Fibroblast of mammary gland (primary cell): ENCODE measurements around the gene DPH2.

Experiments
- DNase-seq: peaks from one replicate; pipeline ENCODE4 v3.0.0-alpha.2; 2010; ENCODE audit warnings: low read depth
- H3K4me3 ChIP-seq: 2 replicates; pipeline ENCODE4 v1.5.1; 2011; ENCODE audit warnings: low read depth, mild to moderate bottlenecking, low read length, moderate library complexity; ENCODE audit not compliant: control insufficient read depth
- TF ChIP-seq, protein P1 (sequence below): conservative IDR thresholded peaks from 2 replicates; pipeline ENCODE4 v1.5.1; 2011; ENCODE audit warnings: low read depth, low read length, inconsistent platforms; ENCODE audit not compliant: control insufficient read depth, insufficient read depth

Gene DPH2

DNA sequence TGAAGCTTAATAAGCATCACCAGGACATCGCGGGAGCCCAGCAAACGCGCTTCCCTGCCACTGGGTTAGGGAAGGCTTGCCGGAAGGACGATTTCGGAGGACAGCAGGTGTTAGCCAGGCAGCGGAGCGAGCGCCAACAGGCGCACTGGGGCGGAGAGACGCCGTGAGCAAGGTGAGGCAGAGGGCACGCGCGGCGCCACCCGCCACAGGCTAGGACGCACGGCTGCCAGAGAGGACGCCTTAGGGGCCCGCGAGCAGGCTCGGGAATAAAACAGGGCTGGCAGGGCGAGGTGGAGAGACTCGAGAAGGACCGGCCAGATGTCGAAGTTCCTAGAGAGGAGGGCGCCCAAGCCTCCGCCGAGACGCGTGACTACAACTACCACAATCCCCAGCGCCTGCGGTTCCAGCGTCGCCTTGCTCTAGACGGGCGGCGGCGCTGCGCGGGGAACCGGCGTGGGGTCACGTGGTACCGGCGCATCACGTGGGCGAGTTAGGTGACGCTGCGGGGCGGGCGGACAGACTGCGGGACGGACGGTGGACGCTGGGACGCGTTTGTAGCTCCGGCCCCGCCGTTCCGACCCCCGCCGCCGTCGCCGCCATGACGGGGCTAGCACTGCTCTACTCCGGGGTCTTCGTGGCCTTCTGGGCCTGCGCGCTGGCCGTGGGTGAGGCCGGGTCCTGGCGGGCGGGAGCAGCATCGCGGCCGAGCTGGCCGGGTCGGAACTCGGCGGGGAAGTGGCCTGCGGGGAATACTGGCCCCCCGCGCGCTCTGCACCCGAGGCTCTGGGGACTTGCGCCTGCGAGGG, 4.8 kb downstream of the DPH2 start, which contains the start of gene ATP6V0B:
Gene ATP6V0B (plus strand): TSS at position 518 of the 806 bp plus-strand sequence. CDS start 81 bp downstream, at position 599.
- DNase-seq: peak; percentile 90
- H3K4me3 ChIP-seq: peak within 1 kb of the TSS; percentile 85
- TF ChIP-seq, protein P1, sequence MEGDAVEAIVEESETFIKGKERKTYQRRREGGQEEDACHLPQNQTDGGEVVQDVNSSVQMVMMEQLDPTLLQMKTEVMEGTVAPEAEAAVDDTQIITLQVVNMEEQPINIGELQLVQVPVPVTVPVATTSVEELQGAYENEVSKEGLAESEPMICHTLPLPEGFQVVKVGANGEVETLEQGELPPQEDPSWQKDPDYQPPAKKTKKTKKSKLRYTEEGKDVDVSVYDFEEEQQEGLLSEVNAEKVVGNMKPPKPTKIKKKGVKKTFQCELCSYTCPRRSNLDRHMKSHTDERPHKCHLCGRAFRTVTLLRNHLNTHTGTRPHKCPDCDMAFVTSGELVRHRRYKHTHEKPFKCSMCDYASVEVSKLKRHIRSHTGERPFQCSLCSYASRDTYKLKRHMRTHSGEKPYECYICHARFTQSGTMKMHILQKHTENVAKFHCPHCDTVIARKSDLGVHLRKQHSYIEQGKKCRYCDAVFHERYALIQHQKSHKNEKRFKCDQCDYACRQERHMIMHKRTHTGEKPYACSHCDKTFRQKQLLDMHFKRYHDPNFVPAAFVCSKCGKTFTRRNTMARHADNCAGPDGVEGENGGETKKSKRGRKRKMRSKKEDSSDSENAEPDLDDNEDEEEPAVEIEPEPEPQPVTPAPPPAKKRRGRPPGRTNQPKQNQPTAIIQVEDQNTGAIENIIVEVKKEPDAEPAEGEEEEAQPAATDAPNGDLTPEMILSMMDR: no peak

DNA sequence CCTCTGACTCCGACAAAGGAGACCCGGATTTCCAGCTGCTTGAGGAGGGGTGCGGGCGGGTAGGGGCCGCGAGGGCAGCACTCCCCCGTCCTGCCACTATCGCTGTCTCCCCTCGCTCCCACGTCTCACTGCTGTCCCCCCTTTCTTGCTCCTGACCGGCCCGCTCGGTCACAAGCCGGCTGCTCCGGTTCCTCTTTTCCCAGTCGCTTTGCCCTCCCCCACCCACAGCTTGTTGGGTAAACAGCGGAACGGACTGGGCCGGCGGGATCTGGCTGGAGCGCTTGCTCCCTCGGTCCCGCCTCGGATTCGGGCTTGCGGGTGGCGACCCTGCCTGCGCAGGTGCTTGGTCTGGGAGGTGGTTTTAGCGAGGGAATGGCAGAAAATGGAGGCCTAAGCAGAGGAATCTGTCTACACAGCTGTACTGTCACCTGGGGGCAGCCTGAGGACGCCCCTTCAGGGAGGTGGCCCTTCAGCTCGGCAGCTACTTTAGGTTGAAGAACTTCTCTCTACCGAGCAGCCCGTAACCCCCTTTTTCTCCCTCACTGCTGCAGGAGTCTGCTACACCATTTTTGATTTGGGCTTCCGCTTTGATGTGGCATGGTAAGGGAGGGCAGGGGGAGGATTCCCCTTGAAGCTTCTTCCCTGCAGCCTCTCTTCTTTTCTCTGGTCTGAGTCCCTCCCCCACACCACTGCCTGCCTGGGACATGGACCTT, 5.6 kb downstream of the DPH2 start:
- peak overlapping the region; percentile 85 for H3K4me3 ChIP-seq
- TF ChIP-seq, protein P1: no peak
- DNase-seq: no peak

DNA sequence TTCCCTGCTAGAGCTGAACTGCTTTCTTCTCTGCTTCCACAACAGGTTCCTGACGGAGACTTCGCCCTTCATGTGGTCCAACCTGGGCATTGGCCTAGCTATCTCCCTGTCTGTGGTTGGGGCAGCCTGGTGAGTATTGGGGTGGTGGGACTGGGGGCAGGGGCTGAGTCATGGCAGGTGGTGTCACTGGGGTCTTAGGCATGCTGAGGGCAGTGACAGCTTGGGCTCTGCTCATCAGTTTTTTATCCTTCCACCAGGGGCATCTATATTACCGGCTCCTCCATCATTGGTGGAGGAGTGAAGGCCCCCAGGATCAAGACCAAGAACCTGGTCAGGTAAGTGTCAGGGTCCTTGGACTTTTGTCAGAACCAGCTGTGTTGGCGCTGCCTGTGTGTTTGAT, 6.2 kb downstream of the DPH2 start:
- peak overlapping the region; percentile 85 for H3K4me3 ChIP-seq
- no peak for DNase-seq
- TF ChIP-seq, protein P1: no peak

DNA sequence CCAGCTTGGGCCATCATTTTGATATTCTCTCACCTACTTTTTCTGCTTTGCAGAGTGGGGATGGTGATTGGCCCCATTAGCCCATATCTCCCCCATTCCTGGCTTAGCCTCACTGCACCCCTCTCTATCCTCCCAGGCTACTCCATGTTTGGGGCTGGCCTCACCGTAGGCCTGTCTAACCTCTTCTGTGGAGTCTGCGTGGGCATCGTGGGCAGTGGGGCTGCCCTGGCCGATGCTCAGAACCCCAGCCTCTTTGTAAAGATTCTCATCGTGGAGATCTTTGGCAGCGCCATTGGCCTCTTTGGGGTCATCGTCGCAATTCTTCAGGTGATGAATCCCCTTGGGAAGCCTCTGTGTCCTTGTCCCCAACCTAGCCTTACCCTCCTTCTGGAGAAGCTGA, 7.1 kb downstream of the DPH2 start:
- no peak for DNase-seq
- TF ChIP-seq, protein P1: no peak
- H3K4me3 ChIP-seq: no peak overlapping the region

DNA sequence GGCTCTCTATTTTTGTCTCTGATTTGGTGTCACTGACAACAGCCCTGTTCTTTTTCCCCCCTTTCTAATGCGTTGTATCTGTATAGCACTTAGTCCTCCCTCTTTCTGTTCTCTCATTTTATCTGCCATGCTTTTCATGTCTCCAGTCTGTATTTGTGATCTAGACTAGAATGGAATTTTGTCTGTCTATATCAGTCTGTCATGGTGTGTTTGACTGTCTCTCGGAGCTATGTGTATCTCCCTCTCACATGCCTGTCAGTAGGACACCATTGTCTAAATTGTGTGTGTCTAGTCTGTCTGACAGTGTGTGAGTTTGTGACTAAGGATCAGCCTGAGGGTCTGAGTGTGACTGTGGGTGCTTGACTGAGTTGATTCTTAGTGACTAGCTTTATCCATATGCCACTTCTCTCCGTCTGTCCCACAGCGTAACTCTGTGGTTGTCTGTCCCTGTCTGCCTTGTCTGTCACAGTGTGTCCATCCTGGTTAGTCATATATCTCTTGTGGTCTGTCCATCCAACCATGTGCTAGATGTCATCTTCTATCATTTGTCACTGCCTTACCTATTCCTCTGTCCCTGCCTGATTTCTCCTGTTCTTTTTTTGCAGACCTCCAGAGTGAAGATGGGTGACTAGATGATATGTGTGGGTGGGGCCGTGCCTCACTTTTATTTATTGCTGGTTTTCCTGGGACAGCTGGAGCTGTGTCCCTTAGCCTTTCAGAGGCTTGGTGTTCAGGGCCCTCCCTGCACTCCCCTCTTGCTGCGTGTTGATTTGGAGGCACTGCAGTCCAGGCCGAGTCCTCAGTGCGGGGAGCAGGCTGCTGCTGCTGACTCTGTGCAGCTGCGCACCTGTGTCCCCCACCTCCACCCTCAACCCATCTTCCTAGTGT, 7.8 kb downstream of the DPH2 start:
- H3K4me3 ChIP-seq: no peak overlapping the region
- no peak for DNase-seq
- TF ChIP-seq, protein P1: no peak

DNA sequence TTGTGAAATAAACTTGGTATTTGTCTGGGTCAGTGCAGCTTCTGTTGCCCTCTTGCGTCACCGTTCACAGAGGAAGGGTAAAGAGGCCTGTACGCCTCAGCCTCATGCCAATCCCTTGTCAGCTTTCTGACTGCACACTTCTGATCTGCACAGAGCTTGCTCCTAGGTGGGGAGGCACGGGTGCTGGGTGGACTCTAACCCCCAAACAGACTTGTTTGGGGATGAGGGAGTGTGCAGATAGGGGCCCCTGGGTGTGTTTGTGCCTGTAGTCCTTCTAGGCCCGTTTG, 8.4 kb downstream of the DPH2 start:
- DNase-seq: no peak
- peak overlapping the region; percentile 64 for H3K4me3 ChIP-seq
- TF ChIP-seq, protein P1: no peak
